Liver (tissue), 9 donors: Measurements from ENCODE around the gene FOXR2. TPM values are rescaled to one million over a fixed set of nuclear protein-coding genes. Genes with fewer than 3 reads are reported as not detected.

ENCODE experiments used
- DNase-seq: peaks from one replicate; pipeline ENCODE4 v3.0.0-alpha.2; 2017; ENCODE audit warnings: low spot score
- H3K27ac ChIP-seq, 2 donors: one replicate each; pipeline ENCODE4 v1.7.0; 2013; ENCODE audit warnings: inconsistent platforms in 2 of 2, low read length in 2 of 2, control low read depth in 1 of 2, low read depth in 1 of 2, mild to moderate bottlenecking in 1 of 2
- H3K27me3 ChIP-seq, 4 donors: one replicate each; pipeline versions ENCODE4 v1.6.1 to v1.7.0; 2013; ENCODE audit warnings: low read length in 3 of 4, inconsistent platforms in 1 of 4, mild to moderate bottlenecking in 1 of 4, moderate library complexity in 1 of 4; ENCODE audit not compliant: control insufficient read depth in 4 of 4, insufficient read depth in 4 of 4
- H3K36me3 ChIP-seq, 4 donors: one replicate each; pipeline versions ENCODE4 v1.6.1 to v1.7.0; 2013; ENCODE audit warnings: low read length in 3 of 4, mild to moderate bottlenecking in 3 of 4, low read depth in 1 of 4, moderate library complexity in 1 of 4; ENCODE audit not compliant: control insufficient read depth in 4 of 4, insufficient read depth in 3 of 4
- H3K4me1 ChIP-seq, 4 donors: one replicate each; pipeline versions ENCODE4 v1.6.1 to v1.7.0; 2013; ENCODE audit warnings: low read length in 3 of 4, mild to moderate bottlenecking in 3 of 4, moderate library complexity in 1 of 4; ENCODE audit not compliant: control insufficient read depth in 4 of 4, insufficient read depth in 4 of 4
- H3K4me3 ChIP-seq, 3 donors: one replicate each; pipeline versions ENCODE4 v1.6.1 to v1.7.0; 2013; ENCODE audit warnings: low read length in 3 of 3, control low read depth in 1 of 3, low read depth in 1 of 3, mild to moderate bottlenecking in 1 of 3
- H3K9ac ChIP-seq, 2 donors: one replicate each; pipeline ENCODE4 v1.7.0; 2013; ENCODE audit warnings: low read length in 2 of 2, mild to moderate bottlenecking in 2 of 2, moderate library complexity in 2 of 2, control low read depth in 1 of 2, low read depth in 1 of 2
- H3K9me3 ChIP-seq, 4 donors: one replicate each; pipeline versions ENCODE4 v1.6.1 to v1.7.0; 2013; ENCODE audit warnings: low read length in 3 of 4; ENCODE audit not compliant: control insufficient read depth in 4 of 4
- ATF3 ChIP-seq: IDR thresholded peaks from 2 replicates; pipeline ENCODE4 v1.6.1; 2016; ENCODE audit warnings: antibody characterized with exemption
- CTCF ChIP-seq: fragments of 150-350 bp; IDR thresholded peaks from 2 replicates; pipeline ENCODE4 v1.5.1; 2017; ENCODE audit warnings: improper control_type of control experiment, low read depth, low read length; ENCODE audit not compliant: missing input control
- EGR1 ChIP-seq, 2 donors: IDR thresholded peaks; 2 replicates each; pipeline ENCODE4 v1.6.1; 2016 to 2018; ENCODE audit warnings: antibody characterized with exemption in 2 of 2, low read depth in 2 of 2
- FOXA1 ChIP-seq: IDR thresholded peaks from 2 replicates; pipeline ENCODE4 v1.6.1; 2016; ENCODE audit warnings: antibody characterized with exemption
- GABPA ChIP-seq, 2 donors: IDR thresholded peaks in 1 of 2; conservative IDR thresholded peaks in 1 of 2; 2 replicates each; pipeline ENCODE4 v1.6.1; 2016; ENCODE audit warnings: antibody characterized with exemption in 2 of 2, mild to moderate bottlenecking in 1 of 2, moderate library complexity in 1 of 2
- HNF4A ChIP-seq, 2 donors: conservative IDR thresholded peaks; 2 replicates each; pipeline ENCODE4 v1.6.1; 2016; ENCODE audit warnings: antibody characterized with exemption in 2 of 2, mild to moderate bottlenecking in 2 of 2
- HNF4G ChIP-seq: IDR thresholded peaks from 2 replicates; pipeline ENCODE4 v1.6.1; 2016; ENCODE audit warnings: antibody characterized with exemption
- JUND ChIP-seq, 2 donors: IDR thresholded peaks; 2 replicates each; pipeline ENCODE4 v1.6.1; 2016; ENCODE audit warnings: antibody characterized with exemption in 2 of 2
- NR2F2 ChIP-seq: IDR thresholded peaks from 2 replicates; pipeline ENCODE4 v1.6.1; 2016; ENCODE audit warnings: antibody characterized with exemption
- RAD21 ChIP-seq, 2 donors: IDR thresholded peaks; 2 replicates each; pipeline ENCODE4 v1.6.1; 2016; ENCODE audit warnings: antibody characterized with exemption in 2 of 2, mild to moderate bottlenecking in 2 of 2
- RXRA ChIP-seq, 2 donors: IDR thresholded peaks; 2 replicates each; pipeline ENCODE4 v1.6.1; 2017 to 2018; ENCODE audit warnings: antibody characterized with exemption in 2 of 2, mild to moderate bottlenecking in 1 of 2
- TAF1 ChIP-seq: conservative IDR thresholded peaks from 2 replicates; pipeline ENCODE4 v1.6.1; 2016; ENCODE audit warnings: antibody characterized with exemption, mild to moderate bottlenecking
- YY1 ChIP-seq: IDR thresholded peaks from 2 replicates; pipeline ENCODE4 v1.6.1; 2016; ENCODE audit warnings: antibody characterized with exemption, mild to moderate bottlenecking
- ZBTB33 ChIP-seq: IDR thresholded peaks from 2 replicates; pipeline ENCODE4 v1.6.1; 2016; ENCODE audit warnings: antibody characterized with exemption
- WGBS: extraction: QIAGEN DNeasy Blood & Tissue Kit; methylation state at CpG from one replicate; pipeline ENCODE4 v1.1.7; 2013; 5-methylcytosine and 5-hydroxymethylcytosine counted together
- polyA plus RNA-seq, 2 donors: library from polyadenylated mRNA; stranded (reverse) in 1 of 2; unstranded in 1 of 2; fragments of 200-250 nt in 1 of 2; fragments of >200 nt in 1 of 2; fragmentation: Nextera tagmentation in 1 of 2; extraction: Ambion mirVana in 1 of 2; gene quantifications; one replicate each; pipeline versions ENCODE4 v1.2.1 to v1.2.3, GENCODE V29; 2013 to 2015
- total RNA-seq, 2 donors: library from RNA; depleted of rRNA; stranded (reverse); fragments of >200 nt; gene quantifications; one replicate each; pipeline ENCODE4 v1.2.3, GENCODE V29; 2014
- TF ChIP-seq, protein P1 (sequence below): IDR thresholded peaks from 2 replicates; pipeline ENCODE4 v1.6.1; 2016; ENCODE audit warnings: antibody characterized with exemption
- TF ChIP-seq, protein P2 (sequence below): IDR thresholded peaks from 2 replicates; pipeline ENCODE4 v1.6.1; 2016; ENCODE audit warnings: antibody characterized with exemption, mild to moderate bottlenecking
- donor health status: healthy.
- donor health status: healthy.
- donor health status: healthy.
- donor health status: healthy.
- donor health status: healthy.

Gene FOXR2
- total and polyA plus RNA-seq, 4 donors: not detected

- no peak overlapping the region for H3K4me3 ChIP-seq
- WGBS: 53% methylated on average over 2 of the region's 2 CpGs
- H3K9me3 ChIP-seq: no peaks in the 10 kb centered on the region
- H3K27me3 ChIP-seq: no peaks in the 10 kb centered on the region
- no peaks in the 10 kb centered on the region for H3K36me3 ChIP-seq
- peaks cover 0 to 6% (median 0%) of the 10 kb centered on the region in 4 donors for H3K4me1 ChIP-seq
- TF ChIP-seq ZBTB33: no peak
- no peak for TF ChIP-seq EGR1 (IDR thresholded peaks at IDR 0.05; ENCODE audit: low read depth in 2 of 2)
- no peak for TF ChIP-seq FOXA1
- TF ChIP-seq, protein P1, sequence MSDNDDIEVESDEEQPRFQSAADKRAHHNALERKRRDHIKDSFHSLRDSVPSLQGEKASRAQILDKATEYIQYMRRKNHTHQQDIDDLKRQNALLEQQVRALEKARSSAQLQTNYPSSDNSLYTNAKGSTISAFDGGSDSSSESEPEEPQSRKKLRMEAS: no peak
- TF ChIP-seq, protein P2, sequence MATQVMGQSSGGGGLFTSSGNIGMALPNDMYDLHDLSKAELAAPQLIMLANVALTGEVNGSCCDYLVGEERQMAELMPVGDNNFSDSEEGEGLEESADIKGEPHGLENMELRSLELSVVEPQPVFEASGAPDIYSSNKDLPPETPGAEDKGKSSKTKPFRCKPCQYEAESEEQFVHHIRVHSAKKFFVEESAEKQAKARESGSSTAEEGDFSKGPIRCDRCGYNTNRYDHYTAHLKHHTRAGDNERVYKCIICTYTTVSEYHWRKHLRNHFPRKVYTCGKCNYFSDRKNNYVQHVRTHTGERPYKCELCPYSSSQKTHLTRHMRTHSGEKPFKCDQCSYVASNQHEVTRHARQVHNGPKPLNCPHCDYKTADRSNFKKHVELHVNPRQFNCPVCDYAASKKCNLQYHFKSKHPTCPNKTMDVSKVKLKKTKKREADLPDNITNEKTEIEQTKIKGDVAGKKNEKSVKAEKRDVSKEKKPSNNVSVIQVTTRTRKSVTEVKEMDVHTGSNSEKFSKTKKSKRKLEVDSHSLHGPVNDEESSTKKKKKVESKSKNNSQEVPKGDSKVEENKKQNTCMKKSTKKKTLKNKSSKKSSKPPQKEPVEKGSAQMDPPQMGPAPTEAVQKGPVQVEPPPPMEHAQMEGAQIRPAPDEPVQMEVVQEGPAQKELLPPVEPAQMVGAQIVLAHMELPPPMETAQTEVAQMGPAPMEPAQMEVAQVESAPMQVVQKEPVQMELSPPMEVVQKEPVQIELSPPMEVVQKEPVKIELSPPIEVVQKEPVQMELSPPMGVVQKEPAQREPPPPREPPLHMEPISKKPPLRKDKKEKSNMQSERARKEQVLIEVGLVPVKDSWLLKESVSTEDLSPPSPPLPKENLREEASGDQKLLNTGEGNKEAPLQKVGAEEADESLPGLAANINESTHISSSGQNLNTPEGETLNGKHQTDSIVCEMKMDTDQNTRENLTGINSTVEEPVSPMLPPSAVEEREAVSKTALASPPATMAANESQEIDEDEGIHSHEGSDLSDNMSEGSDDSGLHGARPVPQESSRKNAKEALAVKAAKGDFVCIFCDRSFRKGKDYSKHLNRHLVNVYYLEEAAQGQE: no peak
- no peak for TF ChIP-seq RAD21 (IDR thresholded peaks at IDR 0.05)
- TF ChIP-seq YY1: no peak
- no peak for TF ChIP-seq HNF4G
- no peak for TF ChIP-seq ATF3
- TF ChIP-seq JUND (IDR thresholded peaks at IDR 0.05): no peak
- no peak for TF ChIP-seq NR2F2
- no peak for TF ChIP-seq CTCF
- no peak overlapping the region for H3K9ac ChIP-seq
- H3K27ac ChIP-seq: no peak overlapping the region
- no peak for DNase-seq
These were observed 3.7 kb upstream of the FOXR2 start for GRCh38 chrX:55619547-55619946.

DNA sequence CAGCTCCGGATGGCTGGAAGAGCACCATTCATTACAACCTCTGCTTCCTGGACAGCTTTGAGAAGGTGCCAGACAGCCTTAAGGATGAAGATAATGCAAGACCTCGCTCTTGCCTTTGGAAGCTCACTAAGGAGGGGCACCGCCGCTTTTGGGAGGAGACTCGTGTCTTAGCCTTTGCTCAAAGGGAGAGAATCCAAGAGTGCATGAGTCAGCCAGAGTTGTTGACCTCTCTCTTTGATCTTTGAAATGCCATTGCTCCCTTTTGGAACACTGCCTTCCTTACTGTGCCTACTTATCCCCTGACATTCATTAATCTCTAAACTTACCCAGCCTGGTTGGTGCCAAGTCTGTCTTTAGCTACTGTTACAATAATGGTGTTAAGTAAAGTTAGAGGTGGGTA, 1.2 kb downstream of the FOXR2 start:
- no peak overlapping the region for H3K4me3 ChIP-seq
- TF ChIP-seq NR2F2 (no peak), GABPA (IDR thresholded peaks at IDR 0.05 in 1 of 2, conservative IDR thresholded peaks at IDR 0.05 in 1 of 2) (no peak), ZBTB33 (no peak), RAD21 (IDR thresholded peaks at IDR 0.05) (no peak), RXRA (IDR thresholded peaks at IDR 0.05) (peak; percentile 59 to 77), ATF3 (no peak), HNF4A (conservative IDR thresholded peaks at IDR 0.05) (peak; percentile 52 to 56), JUND (IDR thresholded peaks at IDR 0.05) (peak; percentile 39 to 83), CTCF (no peak), HNF4G (no peak), YY1 (peak; percentile 16), EGR1 (IDR thresholded peaks at IDR 0.05; ENCODE audit: low read depth in 2 of 2) (no peak), TAF1 (no peak)
- TF ChIP-seq, protein P1: no peak
- peaks cover 0 to 3% (median 0%) of the 10 kb centered on the region in 4 donors for H3K27me3 ChIP-seq
- no peaks in the 10 kb centered on the region for H3K36me3 ChIP-seq
- WGBS: 40% methylated on average over 5 of the region's 5 CpGs
- H3K27ac ChIP-seq: no peak overlapping the region
- no peak for DNase-seq
- no peak overlapping the region for H3K9ac ChIP-seq
- H3K4me1 ChIP-seq: peaks cover 0 to 9% (median 1%) of the 10 kb centered on the region in 4 donors
- no peaks in the 10 kb centered on the region for H3K9me3 ChIP-seq
